HEK293T (cell line): ENCODE data around the gene IGF1R.

Experiments
- BHLHE40 ChIP-seq: fragments of 450-650 bp; IDR thresholded peaks from 2 replicates; pipeline ENCODE4 v1.6.1; 2016; ENCODE audit warnings: mild to moderate bottlenecking, moderate library complexity, borderline replicate concordance
- ELF4 ChIP-seq: fragments of 450-650 bp; IDR thresholded peaks from 2 replicates; pipeline ENCODE4 v1.6.1; 2017; ENCODE audit warnings: antibody characterized with exemption
- FOXA1 ChIP-seq: fragments of 450-650 bp; IDR thresholded peaks from 2 replicates; pipeline ENCODE4 v1.6.1; 2016; ENCODE audit warnings: mild to moderate bottlenecking
- FOXK2 ChIP-seq: fragments of 450-650 bp; IDR thresholded peaks from 2 replicates; pipeline ENCODE4 v1.6.1; 2016; ENCODE audit warnings: mild to moderate bottlenecking
- FOXM1 ChIP-seq: fragments of 450-650 bp; IDR thresholded peaks from 2 replicates; pipeline ENCODE4 v1.6.1; 2017; ENCODE audit warnings: mild to moderate bottlenecking, borderline replicate concordance
- HDGF ChIP-seq: fragments of 450-650 bp; IDR thresholded peaks from 2 replicates; pipeline ENCODE4 v1.6.1; 2017; ENCODE audit warnings: antibody characterized with exemption, borderline replicate concordance
- TARDBP ChIP-seq: fragments of 450-650 bp; IDR thresholded peaks from 2 replicates; pipeline ENCODE4 v1.6.1; 2016
- ZNF384 ChIP-seq: fragments of 450-650 bp; IDR thresholded peaks from 2 replicates; pipeline ENCODE4 v1.6.1; 2016

- TF ChIP-seq FOXK2 (no peak), BHLHE40 (no peak), ELF4 (no peak), HDGF (no peak), FOXM1 (no peak), TARDBP (no peak), FOXA1 (no peak), ZNF384 (no peak)
Measured at GRCh38 chr15:98927022-98927421, 278.7 kb downstream of the IGF1R start.
